Activated CD8-positive, alpha-beta memory T cell treated with anti-CD3 and anti-CD28 coated beads for 4 hours (primary cell): Measurements from ENCODE around the gene MRPL55.

ENCODE experiments used
- DNase-seq, 2 donors: peaks; one replicate each; pipeline ENCODE4 v3.0.0-alpha.2; 2020; ENCODE audit warnings: low read depth in 2 of 2

Gene MRPL55

GRCh38 chr1:228109073-228109961 lies at the start of gene MRPL55:
TSS of gene MRPL55 (minus strand) at chr1:228109299. CDS start at chr1:228108260, 1,039 bp downstream.
- DNase-seq, result peak; percentile 94 to 98

DNA sequence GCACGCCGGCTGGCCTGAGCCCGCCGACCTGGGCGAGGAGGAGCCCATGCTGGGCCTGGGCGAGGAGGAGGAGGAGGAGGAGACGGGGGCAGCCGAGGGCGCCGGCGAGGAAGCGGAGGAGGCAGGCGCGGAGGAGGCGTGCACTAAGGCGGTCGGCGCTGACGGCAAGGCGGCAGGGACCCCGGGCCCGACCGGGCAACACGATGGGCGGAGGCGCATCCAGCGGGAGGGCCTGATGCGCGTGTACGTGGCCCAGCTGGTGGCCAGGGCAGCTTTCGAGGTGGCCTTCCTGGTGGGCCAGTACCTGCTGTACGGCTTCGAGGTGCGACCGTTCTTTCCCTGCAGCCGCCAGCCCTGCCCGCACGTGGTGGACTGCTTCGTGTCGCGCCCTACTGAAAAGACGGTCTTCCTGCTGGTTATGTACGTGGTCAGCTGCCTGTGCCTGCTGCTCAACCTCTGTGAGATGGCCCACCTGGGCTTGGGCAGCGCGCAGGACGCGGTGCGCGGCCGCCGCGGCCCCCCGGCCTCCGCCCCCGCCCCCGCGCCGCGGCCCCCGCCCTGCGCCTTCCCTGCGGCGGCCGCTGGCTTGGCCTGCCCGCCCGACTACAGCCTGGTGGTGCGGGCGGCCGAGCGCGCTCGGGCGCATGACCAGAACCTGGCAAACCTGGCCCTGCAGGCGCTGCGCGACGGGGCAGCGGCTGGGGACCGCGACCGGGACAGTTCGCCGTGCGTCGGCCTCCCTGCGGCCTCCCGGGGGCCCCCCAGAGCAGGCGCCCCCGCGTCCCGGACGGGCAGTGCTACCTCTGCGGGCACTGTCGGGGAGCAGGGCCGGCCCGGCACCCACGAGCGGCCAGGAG lies 49.3 kb upstream of the MRPL55 start:
- no peak for DNase-seq

DNA sequence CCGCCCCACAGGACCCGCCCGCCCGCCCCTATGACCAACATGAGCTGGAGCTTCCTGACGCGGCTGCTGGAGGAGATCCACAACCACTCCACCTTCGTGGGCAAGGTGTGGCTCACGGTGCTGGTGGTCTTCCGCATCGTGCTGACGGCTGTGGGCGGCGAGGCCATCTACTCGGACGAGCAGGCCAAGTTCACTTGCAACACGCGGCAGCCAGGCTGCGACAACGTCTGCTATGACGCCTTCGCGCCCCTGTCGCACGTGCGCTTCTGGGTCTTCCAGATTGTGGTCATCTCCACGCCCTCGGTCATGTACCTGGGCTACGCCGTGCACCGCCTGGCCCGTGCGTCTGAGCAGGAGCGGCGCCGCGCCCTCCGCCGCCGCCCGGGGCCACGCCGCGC lies 48.6 kb upstream of the MRPL55 start:
- no peak for DNase-seq

DNA sequence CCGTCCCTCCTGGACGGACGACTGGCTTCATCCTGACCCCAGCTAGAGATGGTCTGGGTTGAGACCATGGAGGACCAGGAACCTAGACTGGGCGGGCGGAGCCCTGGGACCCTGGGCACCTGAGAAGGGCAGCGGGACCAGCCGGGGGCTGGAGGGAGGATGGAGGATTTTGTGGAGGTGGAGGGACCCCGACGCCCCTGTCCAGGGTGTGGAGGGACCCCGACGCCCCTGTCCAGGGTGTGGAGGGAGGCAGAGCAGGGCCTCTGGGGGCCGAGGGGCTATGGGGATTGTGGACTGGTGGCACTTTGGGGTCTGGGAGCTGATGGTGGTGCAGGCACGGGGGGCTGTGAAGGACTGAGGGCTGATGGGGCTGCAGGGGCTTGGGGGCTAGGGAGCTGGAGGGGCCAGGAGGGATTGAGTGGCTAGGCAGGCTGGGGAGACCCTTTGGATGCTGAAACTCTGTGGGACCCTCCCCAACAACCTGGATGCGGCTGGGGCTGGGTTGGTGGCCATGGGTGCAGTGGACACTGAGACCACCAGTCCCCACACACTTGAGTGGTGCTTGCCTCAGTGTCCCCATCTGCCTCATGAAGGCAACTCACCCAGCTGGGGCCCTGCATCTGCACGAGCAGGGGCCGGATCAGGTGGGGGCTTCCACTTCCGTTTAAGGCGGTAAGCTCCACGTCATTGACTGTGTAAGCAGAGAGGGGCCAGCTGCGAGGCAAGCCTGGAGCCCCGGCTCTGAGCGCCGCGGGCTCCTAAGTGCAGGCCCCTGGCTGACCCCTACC lies 48.0 kb upstream of the MRPL55 start:
- DNase-seq, result no peak

- no peak for DNase-seq
These were observed 47.4 kb upstream of the MRPL55 start for GRCh38 chr1:228156515-228156881.

- no peak for DNase-seq
These were observed 46.8 kb upstream of the MRPL55 start for GRCh38 chr1:228155596-228156514.

DNA sequence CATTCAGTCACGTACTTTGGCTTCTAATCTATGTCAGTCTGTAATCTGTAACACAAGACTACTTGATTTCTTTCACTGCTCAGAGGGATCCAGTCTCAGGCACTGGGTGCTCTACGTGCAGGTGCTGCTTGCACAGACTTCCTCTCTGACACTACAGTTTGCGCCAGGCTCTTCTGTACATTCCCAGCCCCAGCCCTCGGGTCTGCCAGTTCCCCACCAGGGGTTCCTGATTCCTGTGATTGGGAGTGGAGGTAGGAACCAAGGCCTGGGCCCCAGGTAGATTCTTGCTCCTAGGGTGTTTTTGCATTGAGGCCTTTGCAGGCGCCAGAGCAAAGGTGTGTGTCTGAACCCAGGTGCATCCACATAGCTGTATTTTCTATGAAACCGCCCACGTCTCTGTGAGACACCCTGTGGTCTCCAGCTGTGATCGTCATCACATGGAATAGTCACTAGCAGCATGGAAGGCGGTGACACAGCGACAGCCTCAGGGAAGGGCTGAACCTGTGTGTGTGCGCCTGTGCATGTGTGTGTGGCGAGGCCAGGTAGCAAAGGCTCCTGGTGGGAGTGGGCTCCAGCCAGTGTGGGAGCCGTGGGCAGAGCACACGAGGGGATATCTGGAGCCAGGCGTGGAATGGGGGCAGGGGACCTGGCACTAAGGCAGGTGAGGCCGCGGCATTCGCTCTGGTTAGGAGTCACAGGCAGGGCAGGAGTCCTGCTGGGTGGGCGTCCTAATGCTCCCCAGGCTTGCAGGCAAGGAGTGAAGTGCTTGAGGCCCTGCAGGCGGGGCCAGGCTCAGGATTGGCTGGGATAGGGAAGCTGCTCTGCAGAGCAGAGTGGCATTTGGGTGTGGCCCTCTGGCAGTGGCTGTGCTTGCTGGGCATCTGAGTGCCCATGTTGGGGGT lies 45.8 kb upstream of the MRPL55 start:
- peak in 1 of 2 donors; percentile 27 for DNase-seq

GRCh38 chr1:228154021-228154669 lies 45.0 kb upstream of the MRPL55 start:
- no peak for DNase-seq

GRCh38 chr1:228152918-228153258 lies 43.8 kb upstream of the MRPL55 start:
- no peak for DNase-seq

DNA sequence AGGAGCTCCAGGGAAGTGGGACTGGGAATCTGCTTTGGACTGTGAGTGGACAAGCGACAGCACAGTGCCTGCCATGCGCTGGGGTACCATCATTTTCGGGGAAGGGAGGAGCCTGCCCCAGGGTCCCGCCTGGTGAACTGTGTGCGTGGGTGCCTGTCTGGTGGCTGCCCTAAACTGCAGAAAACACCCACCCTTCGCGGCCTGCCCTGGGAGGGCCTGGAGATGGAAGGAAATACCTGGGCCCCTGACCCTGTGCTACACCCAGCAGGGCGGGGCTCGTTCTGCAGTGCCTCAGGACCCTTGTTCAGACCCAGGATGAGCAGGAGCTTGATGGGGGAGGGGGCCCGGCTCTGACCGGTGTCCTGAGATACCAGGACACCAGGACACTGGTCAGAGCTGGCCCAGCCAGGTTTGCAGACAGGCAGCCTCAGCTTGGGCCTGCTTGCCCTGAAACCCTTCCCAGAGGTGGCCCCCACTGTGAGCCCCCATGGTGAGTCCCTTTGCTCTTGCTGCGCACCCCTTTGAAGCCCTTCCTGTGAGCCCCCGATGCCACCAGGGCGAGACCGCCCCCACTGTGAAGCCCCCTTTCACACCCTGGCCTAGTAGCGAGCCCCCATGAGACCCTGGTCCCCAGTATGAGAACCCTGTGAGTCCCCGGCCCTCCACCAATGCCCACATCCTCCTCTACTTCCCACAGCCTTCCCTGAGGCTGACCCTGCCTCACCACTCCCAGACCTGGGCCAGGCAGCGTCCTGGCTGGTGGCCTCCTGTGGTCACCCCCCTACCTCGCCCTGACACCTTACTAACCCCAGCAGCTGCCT lies 43.2 kb upstream of the MRPL55 start:
- DNase-seq, result no peak

- no peak for DNase-seq
These were observed 42.3 kb upstream of the MRPL55 start for GRCh38 chr1:228151180-228151925.

GRCh38 chr1:228150461-228151179 lies 41.5 kb upstream of the MRPL55 start:
- DNase-seq, result no peak

DNA sequence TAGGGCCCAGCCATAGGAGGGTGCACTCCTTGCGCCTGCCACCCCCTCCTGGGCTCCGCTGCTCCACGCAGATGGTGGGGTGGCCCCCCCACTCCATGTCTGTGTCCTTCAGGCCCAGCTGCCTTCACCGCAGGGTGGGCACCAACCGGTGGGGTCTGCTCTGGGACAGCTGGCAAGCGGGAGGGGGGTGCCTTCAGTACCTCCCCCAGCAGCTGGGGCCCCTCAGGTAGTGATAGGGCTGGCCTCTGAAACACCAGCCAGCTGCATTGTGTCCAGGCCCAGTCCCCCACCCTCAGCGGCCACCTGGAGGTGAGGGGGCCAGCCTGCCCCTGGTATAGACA lies 41.0 kb upstream of the MRPL55 start:
- DNase-seq, result no peak

DNA sequence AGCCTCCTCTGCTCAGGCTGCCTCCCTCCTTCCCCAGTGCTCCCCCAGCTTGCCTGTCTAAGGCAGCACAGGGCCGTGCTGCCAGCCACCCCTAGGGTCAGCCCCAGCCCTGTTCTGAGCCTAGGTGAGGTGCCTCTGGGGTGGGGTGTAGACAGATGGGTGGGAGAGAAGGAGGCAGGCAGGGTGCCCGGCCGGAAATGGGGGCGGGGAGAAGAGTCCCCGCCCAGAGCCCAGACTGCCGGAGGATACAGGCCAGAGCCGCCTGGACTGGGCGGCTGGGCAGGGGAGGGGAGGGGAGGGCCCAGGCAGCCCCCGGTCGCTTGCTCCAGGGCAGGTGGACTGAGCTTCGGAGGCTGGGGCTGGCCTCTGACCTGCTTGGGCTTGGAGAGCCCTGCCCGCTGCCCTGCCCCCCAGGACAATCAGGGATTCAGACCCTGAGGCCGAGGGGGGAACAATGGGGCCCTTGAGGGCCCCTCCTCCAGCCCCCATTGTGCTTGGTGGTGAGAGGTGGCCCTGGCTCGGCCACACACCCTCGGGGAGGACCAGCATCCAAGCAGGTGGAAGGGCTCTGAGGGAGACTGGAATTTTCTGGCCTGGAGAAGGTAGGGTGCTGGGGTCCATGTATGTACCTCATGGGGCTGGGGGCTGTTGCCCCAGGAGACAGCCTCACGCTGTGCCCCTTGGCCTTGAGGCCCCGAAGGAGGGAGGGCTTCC lies 40.5 kb upstream of the MRPL55 start, which contains the start of gene GJC2:
GJC2 (plus strand) TSS at position 525 of the 714 bp plus-strand sequence. CDS start 7,829 bp downstream, outside the sequence.
- no peak for DNase-seq

DNA sequence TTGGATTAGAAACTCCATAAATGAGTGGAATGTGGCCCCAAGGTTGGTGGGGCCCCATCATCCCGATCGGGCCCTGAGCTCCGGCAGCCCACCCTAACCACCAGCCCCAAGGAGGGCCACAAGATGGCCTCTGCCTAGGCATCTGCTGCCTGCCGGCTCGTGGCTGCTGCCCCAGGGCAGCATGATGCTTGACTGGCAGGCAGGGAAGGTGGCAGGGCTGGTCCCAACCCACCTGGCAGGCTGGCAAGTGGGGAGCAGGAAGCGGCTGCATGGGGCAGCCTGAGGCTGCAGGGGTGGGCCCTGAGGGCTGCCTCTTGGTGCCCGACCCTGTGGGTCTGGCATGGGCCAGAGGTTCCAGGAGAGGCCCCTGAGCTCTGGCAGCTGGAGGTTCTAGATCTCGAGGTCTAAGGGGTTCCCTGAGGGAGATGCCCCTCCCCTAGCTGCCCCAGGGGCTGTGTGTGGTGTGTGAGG lies 39.9 kb upstream of the MRPL55 start:
- no peak for DNase-seq

- DNase-seq, result no peak
These were observed 39.2 kb upstream of the MRPL55 start for GRCh38 chr1:228148196-228148861.
